ENCODE data around the gene NCKAP5.

GRCh38 chr2:133408671-133409070, 159.6 kb downstream of the NCKAP5 start:
- no peak for TF ChIP-seq CTCF (IDR thresholded peaks at IDR 0.05)
- no peak for TF ChIP-seq POLR2A (IDR thresholded peaks at IDR 0.05)

Measured in upper lobe of left lung (tissue), 4 donors.